OCI-LY1 (cell line): Measurements from ENCODE around the gene MYOM1.

ENCODE experiments used
- H2AFZ ChIP-seq: fragments of 200-600 bp; sonication (generic), shearing (Covaris generic); 2 replicates; pipeline ENCODE4 v1.6.0; 2014; ENCODE audit warnings: antibody characterized with exemption, mild to moderate bottlenecking, low read length
- H3F3A ChIP-seq: fragments of 200-600 bp; sonication (generic), shearing (Covaris generic); 2 replicates; pipeline ENCODE4 v1.6.0; 2014; ENCODE audit warnings: mild to moderate bottlenecking, antibody characterized with exemption, low read length, moderate library complexity; ENCODE audit not compliant: insufficient read depth
- H3K27ac ChIP-seq: fragments of 200-600 bp; sonication (generic); 2 replicates; pipeline ENCODE4 v1.5.1; 2014; ENCODE audit warnings: low read length, mixed run types, mild to moderate bottlenecking, low read depth; ENCODE audit not compliant: poor library complexity, severe bottlenecking
- H3K27me3 ChIP-seq: fragments of 200-600 bp; sonication (generic); 2 replicates; pipeline ENCODE4 v1.6.0; 2014; ENCODE audit warnings: antibody characterized with exemption, mild to moderate bottlenecking, low read length, moderate library complexity; ENCODE audit not compliant: insufficient read depth
- H3K36me3 ChIP-seq: fragments of 200-600 bp; sonication (generic); 2 replicates; pipeline ENCODE4 v1.6.1; 2014; ENCODE audit warnings: mild to moderate bottlenecking, antibody characterized with exemption, low read length, moderate library complexity, mixed read lengths; ENCODE audit not compliant: insufficient read depth
- H3K4me1 ChIP-seq: fragments of 200-600 bp; sonication (generic); 2 replicates; pipeline ENCODE4 v1.5.1; 2014; ENCODE audit warnings: mild to moderate bottlenecking, low read length, moderate library complexity; ENCODE audit not compliant: insufficient read depth, severe bottlenecking
- H3K4me2 ChIP-seq: fragments of 200-600 bp; sonication (generic), shearing (Covaris generic); 2 replicates; pipeline ENCODE4 v1.6.1; 2014; ENCODE audit warnings: low read length
- H3K4me3 ChIP-seq: fragments of 200-600 bp; sonication (generic); 2 replicates; pipeline ENCODE4 v1.5.1; 2014; ENCODE audit warnings: low read length, low read depth, mild to moderate bottlenecking, mixed read lengths; ENCODE audit not compliant: poor library complexity, severe bottlenecking
- H3K79me2 ChIP-seq: fragments of 200-600 bp; shearing (Covaris generic); 2 replicates; pipeline ENCODE4 v1.6.1; 2016; ENCODE audit warnings: mixed run types, low read length, mixed read lengths; ENCODE audit not compliant: insufficient read depth
- H3K9ac ChIP-seq: fragments of 200-600 bp; sonication (generic), shearing (Covaris generic); 2 replicates; pipeline ENCODE4 v1.6.1; 2014; ENCODE audit warnings: mild to moderate bottlenecking, low read length, mixed read lengths
- H3K9me2 ChIP-seq: fragments of 200-600 bp; sonication (generic), shearing (Covaris generic); 2 replicates; pipeline ENCODE4 v1.6.1; 2014; ENCODE audit warnings: low read depth, mild to moderate bottlenecking, low read length, mixed read lengths
- H3K9me3 ChIP-seq: fragments of 200-600 bp; shearing (Covaris generic); 2 replicates; pipeline ENCODE4 v1.6.1; 2014; ENCODE audit warnings: low read length, mixed read lengths
- H4K20me1 ChIP-seq: fragments of 200-600 bp; sonication (generic), shearing (Covaris generic); 2 replicates; pipeline ENCODE4 v1.6.0; 2016; ENCODE audit warnings: mild to moderate bottlenecking, low read length; ENCODE audit not compliant: insufficient read depth
- EZH2 ChIP-seq: fragments of 200-600 bp; sonication (generic), shearing (Covaris generic); IDR thresholded peaks from 2 replicates; pipeline ENCODE4 v1.8.0; 2017; ENCODE audit warnings: borderline replicate concordance, mixed run types, mild to moderate bottlenecking, antibody characterized with exemption, low read length, moderate library complexity, mixed read lengths
- TF ChIP-seq, protein P1 (sequence below): fragments of 200-600 bp; sonication (generic), shearing (Covaris generic); IDR thresholded peaks from 2 replicates; pipeline ENCODE4 v1.5.1; 2017; ENCODE audit warnings: mild to moderate bottlenecking, antibody characterized with exemption, low read length, moderate library complexity, mixed read lengths

Gene MYOM1

GRCh38 chr18:3083766-3084165 lies 136.0 kb downstream of the MYOM1 start:
- Histone ChIP-seq H3K4me1 (no peaks in the 10 kb centered on the region), H3K9ac (no peak overlapping the region), H3K4me2 (no peak overlapping the region), H2AFZ (no peak overlapping the region), H3K9me3 (no peaks in the 10 kb centered on the region), H4K20me1 (no peaks in the 10 kb centered on the region), H3F3A (no peaks in the 10 kb centered on the region), H3K9me2 (no peaks in the 10 kb centered on the region), H3K79me2 (no peaks in the 10 kb centered on the region), H3K36me3 (no peaks in the 10 kb centered on the region), H3K27ac (no peak overlapping the region), H3K27me3 (no peaks in the 10 kb centered on the region), H3K4me3 (no peak overlapping the region)
- TF ChIP-seq, protein P1, sequence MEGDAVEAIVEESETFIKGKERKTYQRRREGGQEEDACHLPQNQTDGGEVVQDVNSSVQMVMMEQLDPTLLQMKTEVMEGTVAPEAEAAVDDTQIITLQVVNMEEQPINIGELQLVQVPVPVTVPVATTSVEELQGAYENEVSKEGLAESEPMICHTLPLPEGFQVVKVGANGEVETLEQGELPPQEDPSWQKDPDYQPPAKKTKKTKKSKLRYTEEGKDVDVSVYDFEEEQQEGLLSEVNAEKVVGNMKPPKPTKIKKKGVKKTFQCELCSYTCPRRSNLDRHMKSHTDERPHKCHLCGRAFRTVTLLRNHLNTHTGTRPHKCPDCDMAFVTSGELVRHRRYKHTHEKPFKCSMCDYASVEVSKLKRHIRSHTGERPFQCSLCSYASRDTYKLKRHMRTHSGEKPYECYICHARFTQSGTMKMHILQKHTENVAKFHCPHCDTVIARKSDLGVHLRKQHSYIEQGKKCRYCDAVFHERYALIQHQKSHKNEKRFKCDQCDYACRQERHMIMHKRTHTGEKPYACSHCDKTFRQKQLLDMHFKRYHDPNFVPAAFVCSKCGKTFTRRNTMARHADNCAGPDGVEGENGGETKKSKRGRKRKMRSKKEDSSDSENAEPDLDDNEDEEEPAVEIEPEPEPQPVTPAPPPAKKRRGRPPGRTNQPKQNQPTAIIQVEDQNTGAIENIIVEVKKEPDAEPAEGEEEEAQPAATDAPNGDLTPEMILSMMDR: no peak

DNA sequence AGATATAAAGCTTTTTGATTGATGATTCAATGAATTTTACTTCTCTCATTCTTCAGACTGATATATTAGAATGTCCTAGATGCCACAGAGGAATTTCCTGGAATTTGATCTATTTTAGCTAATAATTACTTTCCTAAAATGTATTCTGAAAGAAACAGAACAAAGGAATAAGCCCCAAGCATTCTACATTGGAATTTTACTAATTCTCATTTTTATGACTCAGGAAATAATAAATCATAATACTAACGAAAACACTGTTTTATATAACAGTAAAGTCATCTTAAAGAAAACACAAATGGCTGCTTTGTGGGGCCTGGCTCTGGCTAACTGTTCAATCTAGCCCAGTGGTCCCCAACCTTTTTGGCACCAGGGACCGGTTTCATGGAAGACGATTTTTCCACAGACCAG lies 138.2 kb downstream of the MYOM1 start:
- Histone ChIP-seq H3K9me3 (no peaks in the 10 kb centered on the region), H3K4me3 (no peak overlapping the region), H3K27ac (no peak overlapping the region), H3F3A (no peaks in the 10 kb centered on the region), H4K20me1 (no peaks in the 10 kb centered on the region), H3K27me3 (no peaks in the 10 kb centered on the region), H3K9me2 (no peaks in the 10 kb centered on the region), H3K36me3 (no peaks in the 10 kb centered on the region), H3K4me1 (no peaks in the 10 kb centered on the region), H3K4me2 (no peak overlapping the region), H3K9ac (no peak overlapping the region), H3K79me2 (no peaks in the 10 kb centered on the region), H2AFZ (no peak overlapping the region)
- TF ChIP-seq, protein P1: no peak
- TF ChIP-seq EZH2: no peak

GRCh38 chr18:3079653-3080052 lies 140.1 kb downstream of the MYOM1 start:
- Histone ChIP-seq H3K4me3 (no peak overlapping the region), H3K9me3 (no peaks in the 10 kb centered on the region), H3K4me1 (no peaks in the 10 kb centered on the region), H3K9me2 (no peaks in the 10 kb centered on the region), H3K27me3 (no peaks in the 10 kb centered on the region), H2AFZ (no peak overlapping the region), H3K9ac (no peak overlapping the region), H3K4me2 (no peak overlapping the region), H4K20me1 (no peaks in the 10 kb centered on the region), H3K27ac (no peak overlapping the region), H3K79me2 (no peaks in the 10 kb centered on the region), H3K36me3 (no peaks in the 10 kb centered on the region), H3F3A (no peaks in the 10 kb centered on the region)
- TF ChIP-seq, protein P1: no peak
- TF ChIP-seq EZH2: no peak
